ENCODE results near the gene SLC41A3. TPM values are rescaled to one million over a fixed set of nuclear protein-coding genes. Genes with fewer than 3 reads are reported as not detected.
A peak's percentile ranks its signal among the peaks of the same experiment; 100 is the strongest.

Gene SLC41A3
- total and polyA plus RNA-seq, 12 donors = 40.8 to 140 (median 74.4) TPM

DNA sequence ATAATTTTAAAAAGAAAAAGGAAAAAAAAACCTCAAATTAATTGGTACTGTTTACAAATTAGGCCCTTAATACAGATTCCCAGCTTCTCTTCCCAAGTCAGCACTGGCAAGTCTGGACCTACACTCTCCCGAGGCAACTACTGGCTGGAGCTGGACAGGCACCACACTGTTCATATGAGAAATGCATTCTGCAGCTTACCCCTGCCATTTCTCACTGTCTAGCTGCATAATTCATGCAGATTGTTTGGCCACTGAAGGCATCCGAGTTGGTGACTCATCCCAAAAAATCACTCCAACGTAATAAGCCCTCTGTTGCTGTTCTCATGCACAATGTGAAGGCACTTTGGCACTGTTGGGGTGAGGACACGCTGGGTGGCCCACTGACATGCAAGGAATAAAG is 69.7 kb downstream of the SLC41A3 start:
- 43 to 57% (median 51%) methylated on average over 4 of the region's 4 CpGs for WGBS, 4 donors
- no peaks in the 10 kb centered on the region for H3K4me1 ChIP-seq (replicated peaks in 1 of 2)
- H3K27me3 ChIP-seq = no peaks in the 10 kb centered on the region
- no peaks in the 10 kb centered on the region for H3K9me3 ChIP-seq (replicated peaks in 1 of 3)
- DNase-seq = peak in 5 of 7 donors; percentile 16 to 56 (median 45)
- H3K36me3 ChIP-seq (replicated peaks in 1 of 2) = no peaks in the 10 kb centered on the region
- no peak overlapping the region for H3K4me3 ChIP-seq
- TF ChIP-seq, protein P1, sequence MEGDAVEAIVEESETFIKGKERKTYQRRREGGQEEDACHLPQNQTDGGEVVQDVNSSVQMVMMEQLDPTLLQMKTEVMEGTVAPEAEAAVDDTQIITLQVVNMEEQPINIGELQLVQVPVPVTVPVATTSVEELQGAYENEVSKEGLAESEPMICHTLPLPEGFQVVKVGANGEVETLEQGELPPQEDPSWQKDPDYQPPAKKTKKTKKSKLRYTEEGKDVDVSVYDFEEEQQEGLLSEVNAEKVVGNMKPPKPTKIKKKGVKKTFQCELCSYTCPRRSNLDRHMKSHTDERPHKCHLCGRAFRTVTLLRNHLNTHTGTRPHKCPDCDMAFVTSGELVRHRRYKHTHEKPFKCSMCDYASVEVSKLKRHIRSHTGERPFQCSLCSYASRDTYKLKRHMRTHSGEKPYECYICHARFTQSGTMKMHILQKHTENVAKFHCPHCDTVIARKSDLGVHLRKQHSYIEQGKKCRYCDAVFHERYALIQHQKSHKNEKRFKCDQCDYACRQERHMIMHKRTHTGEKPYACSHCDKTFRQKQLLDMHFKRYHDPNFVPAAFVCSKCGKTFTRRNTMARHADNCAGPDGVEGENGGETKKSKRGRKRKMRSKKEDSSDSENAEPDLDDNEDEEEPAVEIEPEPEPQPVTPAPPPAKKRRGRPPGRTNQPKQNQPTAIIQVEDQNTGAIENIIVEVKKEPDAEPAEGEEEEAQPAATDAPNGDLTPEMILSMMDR (IDR thresholded peaks at IDR 0.05) = no peak
- TF ChIP-seq POLR2A (IDR thresholded peaks at IDR 0.05) = no peak
- H3K27ac ChIP-seq = no peak overlapping the region
- intact Hi-C loops (cut with DNase I) = no loop called here

DNA sequence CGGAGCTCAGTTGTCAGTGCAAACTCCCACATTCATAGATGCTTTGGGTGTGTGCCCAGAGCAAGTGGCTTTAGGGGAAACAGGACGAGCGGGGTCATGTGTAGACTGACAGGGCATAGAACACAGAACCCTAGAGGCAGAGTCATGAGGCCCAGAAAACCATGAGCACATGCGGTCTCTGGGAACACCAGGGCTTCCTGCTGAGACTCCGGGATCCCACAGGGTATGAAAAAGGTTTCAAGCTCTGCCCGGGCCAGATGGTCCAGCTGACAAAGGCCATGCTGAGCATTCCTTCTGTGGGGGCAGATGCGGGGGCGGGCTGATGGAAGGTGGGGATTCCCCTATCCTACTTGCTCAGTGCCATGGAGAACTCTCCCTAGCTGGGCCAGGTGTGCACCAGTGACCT is 70.2 kb downstream of the SLC41A3 start:
- no peaks in the 10 kb centered on the region for H3K4me1 ChIP-seq (replicated peaks in 1 of 2)
- WGBS, 4 donors = 93 to 97% (median 94%) methylated on average over 6 to 8 of the region's 8 CpGs
- no peak overlapping the region for H3K27ac ChIP-seq
- no peak overlapping the region for H3K4me3 ChIP-seq
- H3K27me3 ChIP-seq = no peaks in the 10 kb centered on the region
- intact Hi-C loops (cut with DNase I) = no loop called here
- H3K9me3 ChIP-seq (replicated peaks in 1 of 3) = no peaks in the 10 kb centered on the region
- H3K36me3 ChIP-seq (replicated peaks in 1 of 2) = no peaks in the 10 kb centered on the region
- DNase-seq = peak in 1 of 7 donors; percentile 46
- TF ChIP-seq, protein P1 (IDR thresholded peaks at IDR 0.05) = no peak
- no peak for TF ChIP-seq POLR2A (IDR thresholded peaks at IDR 0.05)

DNA sequence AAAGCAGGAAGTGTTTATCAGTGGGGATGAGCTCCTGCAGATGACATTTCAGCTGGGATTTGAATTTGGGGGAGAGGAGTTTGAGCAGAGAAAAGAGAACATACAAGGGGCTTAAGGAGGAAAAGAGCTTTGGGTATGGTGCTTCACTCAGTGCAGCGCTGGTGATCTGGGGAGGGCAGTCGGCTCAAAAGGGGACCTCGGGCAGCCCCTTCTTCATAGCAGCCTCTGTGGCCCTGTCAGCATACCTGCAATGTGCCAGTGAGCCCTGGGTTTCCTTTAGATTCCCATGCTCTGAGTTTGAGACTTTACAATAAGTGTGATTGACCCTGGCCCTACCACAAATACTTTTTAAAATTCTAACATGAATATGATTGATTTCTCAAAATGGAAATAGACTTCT is 74.7 kb downstream of the SLC41A3 start:
- H3K4me1 ChIP-seq (replicated peaks in 1 of 2) = no peaks in the 10 kb centered on the region
- DNase-seq = no peak
- intact Hi-C loops (cut with DNase I) = no loop called here
- 80 to 96% (median 91%) methylated on average over 3 of the region's 3 CpGs for WGBS, 4 donors
- no peak overlapping the region for H3K4me3 ChIP-seq
- no peaks in the 10 kb centered on the region for H3K9me3 ChIP-seq (replicated peaks in 1 of 3)
- no peaks in the 10 kb centered on the region for H3K27me3 ChIP-seq
- no peak overlapping the region for H3K27ac ChIP-seq
- peaks cover 0 to 9% of the 10 kb centered on the region in 2 donors for H3K36me3 ChIP-seq (replicated peaks in 1 of 2)
- TF ChIP-seq, protein P1 (IDR thresholded peaks at IDR 0.05) = no peak
- TF ChIP-seq POLR2A (IDR thresholded peaks at IDR 0.05) = no peak

DNA sequence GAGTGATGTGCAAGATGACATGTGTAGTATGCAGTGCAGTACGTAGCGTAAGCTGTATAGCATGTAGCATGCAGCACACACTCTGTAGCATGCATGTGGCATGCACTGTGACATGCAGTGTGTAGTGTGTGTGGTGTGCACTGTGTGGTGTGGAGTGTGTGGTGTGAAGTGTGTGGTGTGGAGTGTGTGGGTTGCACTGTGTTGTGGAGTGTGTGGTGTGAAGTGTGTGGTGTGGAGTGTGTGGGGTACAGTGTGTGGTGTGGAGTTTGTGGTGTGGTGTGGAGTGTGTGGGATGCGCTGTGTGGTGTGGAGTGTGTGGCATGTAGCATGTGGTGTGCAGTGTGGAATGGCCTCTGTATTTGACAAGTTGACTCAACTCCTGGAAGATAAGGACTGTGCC is 75.7 kb downstream of the SLC41A3 start:
- intact Hi-C loops (cut with DNase I) = no loop called here
- no peaks in the 10 kb centered on the region for H3K27me3 ChIP-seq
- no peak overlapping the region for H3K27ac ChIP-seq
- no peak overlapping the region for H3K4me3 ChIP-seq
- no peak for TF ChIP-seq POLR2A (IDR thresholded peaks at IDR 0.05)
- TF ChIP-seq, protein P1 (IDR thresholded peaks at IDR 0.05) = no peak
- H3K9me3 ChIP-seq (replicated peaks in 1 of 3) = no peaks in the 10 kb centered on the region
- peaks cover 0 to 9% of the 10 kb centered on the region in 2 donors for H3K36me3 ChIP-seq (replicated peaks in 1 of 2)
- no peak for DNase-seq
- WGBS, 4 donors = 96 to 100% (median 97%) methylated on average over 3 of the region's 3 CpGs
- no peaks in the 10 kb centered on the region for H3K4me1 ChIP-seq (replicated peaks in 1 of 2)

All from adrenal gland (tissue), 12 donors.